ENCODE results near the gene SERTAD2.

The SERTAD2 gene

DNA sequence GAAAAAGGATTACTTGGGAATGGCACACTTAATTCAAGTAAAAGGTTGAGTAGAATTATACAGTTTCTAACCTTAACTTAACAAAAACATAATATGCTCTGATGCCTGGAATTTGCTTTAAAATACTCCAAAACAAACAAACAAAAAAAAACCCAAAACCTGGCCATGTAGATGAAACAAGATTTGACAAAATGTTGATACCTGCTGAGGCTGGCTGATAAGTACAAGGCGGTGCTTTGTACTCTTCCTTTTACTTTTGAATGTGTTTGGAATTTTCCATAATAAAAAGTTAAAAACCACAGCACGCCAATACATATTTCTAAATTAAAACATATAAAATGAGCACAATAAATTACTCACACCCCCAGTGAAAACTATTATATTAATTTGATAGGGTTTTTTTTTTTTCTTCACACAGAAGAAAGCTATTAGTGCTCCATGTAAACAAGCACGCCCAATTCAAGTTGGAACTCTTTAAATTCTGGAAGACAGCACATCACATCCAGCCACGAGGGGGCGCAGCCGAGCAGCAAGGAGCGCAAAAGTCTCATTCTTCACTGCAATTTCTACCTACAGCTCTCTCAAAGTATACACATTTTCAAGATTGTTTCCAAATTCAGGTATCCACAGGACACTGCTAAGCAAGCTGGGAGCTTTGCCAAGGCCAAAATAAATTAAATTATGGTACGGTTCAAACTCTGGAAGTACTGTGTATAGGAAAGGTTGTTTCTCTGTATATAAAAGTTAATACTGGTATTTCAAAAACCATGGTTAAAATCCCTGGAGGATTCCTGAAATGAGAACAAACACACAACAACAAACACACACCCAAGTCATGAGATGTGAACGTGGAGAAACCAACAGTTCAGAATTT lies 7.5 kb downstream of the SERTAD2 start:
- peak; percentile 90 for DNase-seq

DNA sequence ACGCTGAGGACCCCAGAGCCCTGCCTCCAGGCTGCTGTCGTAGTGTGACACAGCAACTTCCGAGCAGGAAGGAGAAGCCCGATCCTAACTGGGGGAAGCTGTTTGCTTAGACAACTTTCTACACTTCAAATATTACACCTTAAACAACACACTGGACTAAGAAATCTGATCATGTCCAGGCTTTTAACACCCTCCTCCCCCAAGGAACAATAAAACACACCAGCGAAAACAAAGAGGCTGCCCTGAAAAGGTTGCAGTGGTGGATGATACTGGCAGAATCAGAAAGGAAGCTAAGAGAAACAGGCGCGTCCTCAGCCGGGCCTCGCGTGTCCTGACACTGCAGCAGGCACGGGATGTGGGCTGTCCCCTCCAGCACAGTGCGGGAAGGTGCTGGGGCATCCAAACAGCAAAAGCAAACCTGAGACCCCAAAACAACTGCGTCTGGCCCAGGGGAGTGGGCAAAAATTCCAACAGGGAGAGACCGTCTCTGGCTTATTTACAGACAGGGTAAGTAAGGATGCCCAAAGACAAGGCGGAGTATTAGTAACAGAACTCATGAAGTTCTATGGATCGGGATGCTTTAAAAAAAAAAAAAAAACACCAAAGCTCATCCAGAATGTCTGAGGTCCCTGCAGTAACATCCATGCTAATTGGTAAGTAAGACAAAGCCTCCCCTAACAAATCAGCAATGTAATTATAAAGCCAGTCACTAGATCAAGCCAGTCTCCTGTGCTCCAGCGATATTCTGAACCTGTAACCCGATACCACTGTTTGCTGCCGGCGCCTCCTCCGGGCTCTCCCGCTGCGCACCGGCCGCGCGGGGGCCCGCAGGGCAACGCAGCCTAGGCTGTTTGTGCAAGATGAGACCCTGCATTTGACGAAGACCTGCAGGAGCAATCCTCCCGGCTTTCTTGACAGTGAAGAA lies 9.0 kb downstream of the SERTAD2 start:
- DNase-seq, result no peak

DNA sequence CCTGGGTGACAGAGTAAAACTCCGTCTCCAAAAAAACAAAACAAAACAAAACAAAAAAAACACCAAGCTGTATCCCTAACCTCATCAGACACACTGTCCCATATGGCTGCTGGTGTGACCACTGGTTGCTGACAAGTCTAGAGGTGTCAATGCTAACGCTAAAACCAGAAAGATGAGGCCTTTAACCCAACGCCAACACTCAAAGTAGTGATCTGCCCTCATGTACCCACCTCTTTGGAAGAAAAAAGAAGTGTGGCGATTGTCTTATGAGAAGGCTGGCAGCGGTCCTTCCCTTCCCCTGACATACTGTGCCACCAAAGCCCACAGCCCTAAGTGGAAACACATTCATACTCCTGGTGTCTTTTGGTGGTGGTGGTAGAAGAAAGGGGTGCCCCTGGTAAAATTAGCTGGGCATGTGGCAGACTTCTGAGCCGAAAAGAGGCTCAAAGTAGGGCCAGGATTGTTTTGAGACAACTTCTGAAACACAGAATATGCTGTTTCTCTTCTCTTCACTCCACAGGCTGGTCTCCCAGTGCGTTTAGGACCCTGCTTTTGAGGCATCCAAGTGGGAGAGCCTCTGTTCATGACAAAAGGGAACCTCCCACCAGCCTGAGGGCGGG lies 9.8 kb downstream of the SERTAD2 start:
- DNase-seq, result no peak

DNA sequence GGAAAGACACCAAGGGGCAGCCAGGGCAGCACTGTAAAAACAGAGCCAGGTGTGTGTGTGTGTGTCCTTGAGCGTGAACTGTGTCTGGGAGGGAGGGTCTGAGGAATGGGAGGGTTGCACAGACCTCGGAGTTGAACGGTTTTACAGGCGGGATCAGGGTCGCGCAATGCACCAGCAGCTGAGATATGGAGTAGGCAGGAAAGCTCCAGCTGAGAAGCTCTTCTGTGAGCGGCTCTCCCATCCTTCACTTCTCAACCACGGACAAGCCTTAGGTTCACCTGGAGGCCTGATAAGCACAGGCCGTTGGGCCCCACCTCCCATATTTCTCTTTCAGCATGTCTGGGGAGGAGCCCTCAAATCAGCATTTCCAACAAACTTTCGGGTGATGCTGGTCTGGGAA lies 12.1 kb downstream of the SERTAD2 start:
- no peak for DNase-seq

DNA sequence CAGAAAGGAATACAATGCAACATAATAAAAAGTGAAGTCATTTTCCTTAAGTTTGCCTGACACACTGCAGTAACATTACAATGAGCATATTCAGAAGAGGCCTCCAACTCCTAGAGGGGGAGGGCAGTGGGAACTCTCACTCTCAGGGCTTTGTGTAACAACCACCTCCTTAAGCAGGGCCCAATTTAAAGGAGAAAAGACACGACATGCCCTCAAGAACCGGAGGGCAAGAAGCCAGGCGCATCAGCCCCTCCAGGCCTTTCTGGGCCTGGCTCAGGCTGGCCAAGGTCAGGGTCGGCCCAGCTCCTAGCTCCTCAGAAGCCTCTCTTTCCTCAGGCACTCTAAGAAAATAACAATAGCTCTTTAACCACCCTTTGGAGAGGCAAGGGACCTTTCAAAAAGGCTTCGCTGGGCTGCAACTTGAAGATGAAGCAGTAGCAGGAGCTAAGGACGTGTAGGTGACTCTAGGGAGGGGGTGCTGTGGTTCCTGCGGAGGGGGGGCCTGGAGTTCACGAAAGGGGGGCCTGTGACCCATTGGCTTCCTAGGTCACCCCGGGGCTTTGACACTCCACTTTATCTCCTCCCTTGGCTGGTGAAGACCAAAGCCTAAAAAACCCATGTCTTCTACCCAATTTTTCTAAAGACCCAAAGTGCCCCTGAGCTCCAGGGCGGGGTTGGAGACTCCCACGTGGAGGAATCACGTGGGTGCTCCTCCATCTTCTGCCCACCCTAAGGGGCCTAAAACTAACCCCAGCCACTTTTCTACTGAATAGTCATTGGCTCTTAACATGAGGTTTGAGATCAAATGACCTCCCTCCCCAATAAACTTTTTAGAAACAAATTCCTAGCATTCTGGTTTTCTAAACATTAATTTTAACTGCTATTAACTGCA lies 13.3 kb downstream of the SERTAD2 start:
- no peak for DNase-seq

DNA sequence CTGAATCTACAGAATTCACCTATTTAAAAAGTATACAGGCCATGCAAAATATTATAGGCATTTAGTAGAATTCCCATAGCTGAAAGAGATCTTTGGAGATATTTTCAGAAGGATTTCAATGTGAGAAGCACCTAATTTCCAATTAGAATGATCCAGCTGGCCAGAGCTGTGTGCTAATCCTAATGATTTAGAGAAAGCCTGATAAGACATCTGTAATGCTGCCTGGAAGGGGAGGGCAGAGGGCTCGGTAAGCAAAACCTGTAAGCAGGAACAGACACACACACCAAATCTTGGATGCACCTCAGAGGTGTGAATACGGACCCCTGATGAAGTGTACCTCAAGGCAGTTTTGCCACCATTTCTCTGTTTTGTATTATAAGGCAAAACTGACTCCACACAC lies 14.0 kb downstream of the SERTAD2 start:
- no peak for DNase-seq

DNA sequence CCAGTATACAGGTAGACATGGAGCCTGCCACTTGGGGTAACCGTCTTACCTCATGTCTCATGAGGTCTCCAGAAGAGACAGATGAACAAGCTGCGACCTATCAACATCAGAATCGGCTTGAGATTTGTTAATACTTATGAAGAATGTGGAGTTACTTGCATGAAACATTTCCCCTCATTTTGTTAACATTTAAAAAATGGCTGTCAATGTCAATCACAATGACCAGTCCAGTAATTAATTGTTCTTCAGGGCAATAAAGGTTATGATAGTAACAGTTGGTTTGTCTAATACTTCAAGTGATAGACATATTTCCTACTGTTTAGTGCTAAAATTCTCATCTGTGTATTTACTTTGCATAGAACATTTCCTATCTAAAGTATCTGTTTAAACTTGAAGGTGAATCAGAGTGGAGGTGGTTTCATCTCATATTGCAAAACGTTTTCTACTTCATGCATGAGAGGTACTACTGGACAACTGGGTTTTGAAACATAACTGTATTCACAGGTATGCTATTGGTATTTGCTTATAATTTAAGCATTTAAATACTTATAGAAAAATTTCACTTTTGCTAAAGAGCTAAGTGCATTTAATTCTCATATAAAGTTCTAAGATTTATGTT lies 15.1 kb downstream of the SERTAD2 start:
- no peak for DNase-seq

DNA sequence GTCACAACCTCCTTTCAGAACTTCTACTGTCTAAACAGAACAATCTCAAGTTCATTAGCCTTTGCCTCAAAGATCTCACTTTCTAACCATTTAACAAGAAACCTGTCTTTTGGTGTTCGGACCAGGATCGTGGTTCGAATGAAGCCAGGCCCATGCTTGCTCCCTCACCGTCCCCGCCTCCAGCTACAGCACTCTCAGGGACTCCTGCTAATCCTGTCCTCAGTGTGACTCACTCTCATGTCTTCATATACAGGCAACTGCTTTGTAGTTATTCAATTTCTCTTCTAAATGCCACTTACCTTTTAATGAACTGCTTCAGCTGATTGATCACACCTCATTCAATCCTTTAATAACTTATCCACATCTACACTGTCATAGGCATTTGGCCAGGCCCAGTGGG lies 15.8 kb downstream of the SERTAD2 start:
- no peak for DNase-seq

DNA sequence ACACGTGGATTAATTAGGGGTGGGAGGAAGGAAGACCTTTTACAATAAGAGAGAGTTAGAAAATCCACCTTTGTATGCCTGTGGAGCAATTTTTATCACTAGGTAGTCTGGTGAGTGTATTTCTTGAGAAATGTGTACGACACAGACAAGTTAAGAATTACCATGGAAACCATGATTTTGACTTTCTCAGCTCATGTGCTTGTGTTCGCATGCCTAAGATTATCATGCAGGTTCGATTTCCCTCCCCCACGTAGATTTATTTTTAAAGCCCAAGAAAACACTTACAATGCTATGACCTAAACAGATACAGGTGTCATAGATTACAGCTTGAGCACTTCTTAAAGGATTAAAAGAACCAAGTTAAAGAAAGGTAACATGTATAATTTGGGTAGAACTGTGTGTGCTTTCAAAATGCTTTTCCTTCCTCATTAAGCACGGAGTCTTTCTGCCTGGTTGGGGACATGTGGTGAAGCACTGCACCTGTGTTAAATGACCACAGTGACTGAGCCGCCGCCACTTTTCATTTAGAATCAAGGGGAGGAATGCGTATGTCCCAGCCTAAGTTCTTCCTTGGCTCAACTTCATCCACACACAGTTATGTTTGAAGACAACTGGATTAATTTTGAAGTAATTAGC lies 16.6 kb downstream of the SERTAD2 start:
- no peak for DNase-seq

DNA sequence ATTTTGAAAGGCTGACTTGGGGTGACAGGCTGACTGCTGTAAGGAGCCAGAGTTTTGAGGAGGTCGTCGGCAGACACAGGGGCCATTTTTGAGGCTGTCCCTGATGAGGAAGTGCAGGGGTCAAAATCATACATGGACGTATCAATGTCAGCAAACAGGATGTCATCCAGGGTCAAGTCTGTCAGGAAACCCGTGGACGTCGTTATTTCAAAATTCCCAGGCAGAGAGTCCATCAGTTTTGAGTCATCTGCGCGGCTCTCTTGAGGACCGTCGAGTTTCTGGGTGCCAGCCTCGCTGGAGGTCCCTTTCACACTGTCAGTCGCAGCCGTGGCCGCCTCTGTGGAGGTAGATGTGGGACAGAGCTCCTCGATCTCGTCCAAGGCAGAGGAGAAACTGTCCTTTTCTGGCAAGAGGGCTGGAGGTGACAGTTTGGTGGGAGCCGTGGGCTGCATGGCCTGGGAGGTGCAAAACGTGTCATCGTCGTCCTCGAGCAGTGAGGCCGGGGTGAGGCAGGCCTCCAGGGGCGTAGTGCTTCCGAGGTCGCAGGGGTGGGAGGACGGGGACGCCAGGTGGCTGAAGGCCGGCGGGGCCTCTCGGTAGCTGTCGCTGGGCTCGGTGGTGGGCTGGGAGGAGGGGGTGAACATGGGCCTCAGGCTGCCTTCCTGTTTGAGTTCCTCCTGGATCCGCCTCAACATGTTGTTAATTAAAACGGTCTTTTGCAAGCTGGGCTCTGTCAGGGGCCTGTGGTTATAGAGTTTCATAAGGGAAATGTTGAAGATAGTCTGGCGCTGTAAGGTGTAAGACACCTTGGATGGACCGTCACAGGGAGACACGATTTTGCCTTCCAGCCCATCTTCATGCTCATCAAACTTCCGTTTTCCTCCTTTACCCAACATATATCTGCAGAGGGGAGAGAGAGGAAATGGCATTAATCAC lies 17.5 kb downstream of the SERTAD2 start:
- DNase-seq, result no peak

DNA sequence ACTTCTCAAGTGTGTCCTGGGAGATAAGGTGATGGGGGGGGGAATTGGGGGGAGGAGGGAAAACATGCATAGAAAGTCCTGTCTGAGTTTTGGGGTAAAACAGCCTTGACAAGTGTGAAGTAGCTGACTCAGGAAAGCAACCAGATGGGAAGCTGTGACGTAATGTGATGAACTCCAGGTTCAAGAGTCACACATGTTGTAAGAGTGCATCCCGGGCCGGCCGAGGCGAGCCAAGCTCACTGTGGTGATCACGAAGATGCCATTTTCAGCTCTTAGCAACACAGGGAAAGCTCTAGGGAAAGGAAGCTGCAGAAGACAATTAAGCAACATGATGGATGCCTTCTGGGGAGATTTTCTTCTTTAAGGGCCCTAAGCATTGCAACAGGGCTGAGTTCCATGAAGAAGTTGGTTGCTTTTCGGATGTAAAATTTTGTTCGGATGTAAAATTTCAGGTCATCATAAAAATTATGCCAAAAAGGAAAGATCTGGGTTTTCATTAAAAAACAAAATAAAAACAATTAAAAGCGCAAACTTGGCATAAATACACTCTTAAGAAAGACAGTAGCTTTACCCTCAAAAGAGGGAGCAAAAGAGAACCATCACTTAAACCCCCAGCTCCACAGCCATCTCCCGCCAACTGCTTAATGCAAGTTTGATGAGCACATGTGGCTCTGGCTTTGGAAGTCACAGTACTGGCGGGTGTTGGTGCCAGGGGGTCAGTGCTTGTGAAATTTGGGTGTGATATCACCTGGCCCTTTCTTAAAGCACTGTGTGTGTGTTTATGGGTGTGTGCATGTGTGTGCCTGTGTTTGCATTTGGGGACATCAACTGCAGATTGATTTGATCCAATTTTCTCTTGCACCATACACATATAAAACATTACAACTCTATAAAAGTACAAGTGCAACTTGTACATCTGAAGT lies 19.1 kb downstream of the SERTAD2 start:
- DNase-seq, result no peak

DNA sequence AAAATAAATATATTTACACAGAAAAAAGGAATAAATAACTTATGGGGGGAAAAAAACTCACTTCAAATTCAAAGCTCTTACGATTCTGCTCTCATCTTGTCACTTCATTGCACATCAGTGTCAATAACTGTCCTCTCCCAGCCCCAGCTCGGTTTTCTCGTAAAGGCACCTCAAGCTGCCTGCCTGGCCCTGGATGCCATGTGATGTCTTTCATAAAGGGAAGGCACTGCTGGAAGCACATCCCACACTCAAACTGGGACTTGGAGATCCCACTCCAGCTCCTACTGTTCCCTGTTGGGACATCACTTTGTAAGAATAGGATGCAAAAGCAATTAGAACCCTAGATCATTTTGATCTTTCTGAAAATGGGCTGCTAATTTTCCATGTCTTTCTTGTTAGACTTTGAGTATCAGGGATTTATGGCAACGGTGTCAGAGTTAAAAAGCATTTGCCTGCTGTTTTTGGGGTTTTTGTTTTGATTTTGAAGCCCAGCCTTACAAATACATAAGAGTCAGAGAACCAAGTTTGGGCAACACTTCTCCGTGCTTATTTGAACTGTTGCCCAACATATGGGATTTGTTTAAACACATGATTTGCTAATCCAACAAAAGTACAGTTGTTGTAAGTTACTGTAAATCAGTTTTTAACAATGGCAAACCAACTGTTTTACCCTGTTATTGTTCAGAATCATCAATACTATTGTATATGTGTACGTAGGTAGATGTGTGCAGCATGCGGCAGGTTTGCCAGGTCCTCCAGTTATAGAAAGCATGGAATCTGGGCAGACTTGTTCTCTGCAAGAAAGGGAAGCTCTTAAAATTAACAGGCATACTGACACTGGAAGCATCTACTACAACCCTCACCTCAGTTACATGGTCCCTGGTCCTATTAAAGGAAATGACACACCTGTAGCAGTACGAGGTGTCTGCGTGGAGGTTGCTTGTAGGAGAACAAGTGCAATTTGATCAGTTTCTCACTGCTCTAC lies 20.6 kb downstream of the SERTAD2 start:
- no peak for DNase-seq

DNA sequence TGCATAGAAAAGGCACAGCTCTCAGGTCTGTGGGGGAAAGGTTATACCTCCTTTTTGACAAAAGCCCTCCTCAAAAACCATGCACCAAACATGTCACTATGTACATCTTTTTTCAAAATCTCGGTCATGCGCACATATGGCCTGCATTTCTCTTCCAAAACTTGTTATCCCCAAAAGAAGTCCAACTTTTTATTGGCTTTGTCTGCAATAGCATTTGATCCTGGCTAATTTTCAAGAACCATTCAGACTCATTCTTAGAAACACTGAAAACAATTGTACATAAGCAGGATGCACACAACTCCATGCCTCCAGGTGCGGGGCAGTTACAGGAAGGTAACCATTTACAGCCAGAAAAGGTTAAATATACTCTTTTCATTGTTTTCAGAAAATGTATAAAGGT lies 21.9 kb downstream of the SERTAD2 start:
- no peak for DNase-seq

DNA sequence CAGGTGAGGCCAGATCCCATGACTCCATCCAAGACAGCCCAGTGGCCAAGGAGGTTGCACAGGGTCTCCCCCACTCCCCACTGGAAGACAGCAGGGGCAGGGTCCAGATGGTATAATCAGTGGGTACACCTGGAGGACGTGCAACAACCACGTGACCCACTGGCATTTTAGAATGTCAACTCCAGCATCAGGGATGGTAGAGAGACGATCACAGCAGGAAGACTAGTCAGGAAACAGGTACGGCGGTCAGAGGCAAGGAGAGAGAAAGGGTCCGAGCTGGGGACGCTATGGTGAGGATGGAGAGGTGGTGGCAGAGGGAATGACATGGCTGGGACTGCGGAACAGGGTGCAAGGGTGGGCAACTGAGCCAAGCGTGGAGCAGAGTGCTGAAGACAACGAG lies 23.0 kb downstream of the SERTAD2 start:
- DNase-seq, result no peak

DNA sequence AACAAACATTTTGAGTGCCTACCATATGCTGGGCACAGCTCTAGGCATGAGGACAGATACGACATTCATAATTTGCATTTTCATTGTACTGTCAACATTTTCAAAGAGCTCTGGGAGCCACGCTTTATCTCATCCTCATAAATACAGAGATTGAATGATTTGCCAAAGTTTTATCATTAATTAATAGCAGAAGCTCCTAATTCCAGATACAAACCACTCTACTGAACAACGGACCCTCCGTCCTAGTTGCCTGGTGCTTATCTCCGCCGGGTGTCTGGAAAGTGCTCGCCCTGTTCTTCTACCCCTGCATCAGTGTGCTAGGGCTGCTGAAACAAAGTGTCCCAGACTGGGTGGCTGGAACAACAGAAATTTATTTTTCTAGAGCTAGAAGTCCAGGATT lies 23.8 kb downstream of the SERTAD2 start:
- DNase-seq, result no peak

DNA sequence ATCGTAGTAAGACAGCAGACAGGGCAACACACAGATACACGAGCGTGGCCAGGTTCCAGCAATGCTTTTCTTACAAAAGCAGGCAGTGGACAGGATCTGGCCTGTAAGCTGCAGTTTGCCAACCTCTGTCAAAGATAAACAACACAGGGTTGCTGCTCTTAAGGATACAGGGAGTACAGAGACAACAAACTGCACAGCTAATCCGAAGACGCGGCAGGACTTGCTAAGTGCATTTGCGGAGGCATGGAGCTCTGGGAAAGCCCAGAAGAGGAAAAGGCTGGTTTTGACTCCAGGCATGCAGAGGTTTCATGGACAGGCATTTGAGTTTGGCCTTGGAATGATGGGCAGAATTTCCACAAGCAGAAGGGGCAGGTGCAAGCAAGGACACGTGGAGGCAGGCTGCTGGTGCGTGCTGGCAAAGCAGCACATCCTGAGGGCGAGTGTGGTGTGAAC lies 24.4 kb downstream of the SERTAD2 start:
- no peak for DNase-seq
